ENCODE data around the gene GRK3.

The GRK3 gene

DNA sequence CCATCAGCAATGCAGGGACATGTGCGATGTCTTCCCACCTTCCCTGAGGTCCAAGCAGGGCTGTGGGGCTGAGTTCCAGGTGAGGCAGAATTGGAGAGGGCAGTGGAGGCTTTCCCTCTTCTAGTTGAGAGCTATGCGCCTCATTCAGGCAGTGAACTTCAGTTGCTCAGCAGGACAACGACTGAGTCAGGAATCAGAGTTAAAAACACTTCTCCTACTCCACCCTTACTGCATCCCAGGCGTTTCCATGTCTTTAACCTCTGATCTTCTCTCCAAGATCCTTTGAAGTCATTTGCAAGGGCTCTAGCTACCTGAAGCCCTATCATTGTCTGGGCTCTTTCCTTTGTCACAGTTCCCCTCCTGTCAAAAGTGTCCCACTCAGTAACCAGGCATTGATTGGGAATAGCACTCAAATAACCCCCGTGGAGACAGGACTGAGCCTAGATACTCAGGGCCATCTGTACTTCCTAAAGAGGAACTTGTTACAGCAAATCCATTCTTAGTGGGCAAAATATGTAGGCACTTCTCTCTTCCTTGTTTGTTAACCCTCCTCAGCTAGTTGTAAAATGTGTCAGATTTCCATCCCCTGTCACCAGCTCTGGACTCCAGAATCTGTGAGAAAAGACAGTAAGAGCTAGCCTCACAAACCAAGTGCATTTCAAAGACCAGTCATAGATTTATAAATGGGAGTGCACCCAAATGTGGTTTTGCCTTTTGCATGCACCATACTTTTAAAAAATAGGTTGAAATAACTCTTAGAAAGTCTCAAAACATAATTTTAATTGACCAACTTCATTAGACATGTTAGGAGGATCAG lies 105.0 kb downstream of the GRK3 start:
- no peak for DNase-seq

DNA sequence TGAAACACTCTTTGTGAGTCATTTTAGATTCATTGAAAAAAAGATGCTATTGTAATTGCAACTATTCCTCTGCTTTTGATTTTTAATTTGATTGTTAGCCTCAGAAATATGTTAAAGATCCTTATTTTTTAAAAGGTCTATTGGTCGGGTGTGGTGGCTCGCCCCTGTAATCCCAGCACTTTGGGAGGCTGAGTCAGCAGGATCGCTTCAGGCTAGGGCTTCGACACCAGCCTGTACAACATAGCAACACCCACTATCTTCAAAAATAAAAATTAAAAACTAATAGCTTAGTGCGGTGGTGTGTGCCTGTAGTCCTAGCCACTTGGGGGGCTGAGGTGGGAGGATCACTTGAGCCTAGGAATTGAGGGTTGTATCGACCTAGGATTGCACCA lies 105.6 kb downstream of the GRK3 start:
- no peak for DNase-seq

DNA sequence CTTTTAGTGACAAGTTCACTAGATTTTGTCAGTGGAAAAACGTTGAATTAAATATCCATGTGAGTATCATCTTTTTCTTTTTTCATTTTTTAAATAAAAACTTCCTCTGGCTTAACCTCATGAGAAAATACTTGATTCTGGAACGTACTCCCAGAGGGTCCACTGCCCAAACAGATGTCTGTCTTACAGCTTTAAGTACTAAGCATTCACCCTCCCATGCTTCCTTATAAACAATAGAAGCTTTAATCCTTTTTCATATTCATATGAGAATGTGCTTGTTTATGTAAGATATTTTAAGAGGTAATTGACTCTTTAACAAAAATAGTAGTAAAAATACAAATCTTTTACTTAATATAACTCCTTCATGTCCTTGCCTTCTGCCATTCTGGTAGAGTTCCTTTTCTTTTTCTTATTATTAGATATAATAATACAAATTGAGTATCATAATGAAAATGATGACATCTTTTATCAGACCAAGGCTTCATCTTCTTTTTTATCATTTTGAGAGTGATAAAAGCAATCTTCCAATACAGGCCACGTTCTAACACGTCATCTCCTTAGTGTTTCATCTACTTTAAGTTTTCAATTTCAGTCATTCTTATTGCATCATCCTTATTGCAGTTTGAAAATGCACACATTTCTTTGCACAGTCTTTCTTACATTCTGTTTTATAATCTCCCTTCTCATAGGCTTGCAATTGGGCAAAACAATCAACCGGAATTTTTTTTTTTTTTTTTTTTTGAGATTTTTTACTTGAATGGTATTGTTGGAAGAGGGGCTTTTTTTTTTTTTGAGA lies 108.0 kb downstream of the GRK3 start:
- DNase-seq, result peak; percentile 81

DNA sequence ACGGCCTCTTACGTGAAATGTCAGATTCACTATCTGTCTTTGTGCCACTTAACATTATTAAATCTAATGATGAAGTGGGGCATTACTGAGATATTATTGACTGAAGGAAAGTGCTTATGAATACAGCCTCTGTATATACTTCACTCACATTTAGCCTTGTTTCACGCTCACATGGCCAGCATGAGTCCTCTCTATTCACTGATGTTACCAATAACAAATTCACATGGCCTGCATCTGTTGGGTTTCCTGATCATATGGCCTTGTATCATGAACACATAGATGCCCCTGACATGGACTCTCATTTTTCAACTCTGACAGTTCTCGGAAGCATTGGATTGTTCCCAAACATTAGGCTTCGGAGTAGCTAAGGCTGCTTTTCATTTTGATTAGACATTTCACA lies 109.2 kb downstream of the GRK3 start:
- DNase-seq, result no peak

DNA sequence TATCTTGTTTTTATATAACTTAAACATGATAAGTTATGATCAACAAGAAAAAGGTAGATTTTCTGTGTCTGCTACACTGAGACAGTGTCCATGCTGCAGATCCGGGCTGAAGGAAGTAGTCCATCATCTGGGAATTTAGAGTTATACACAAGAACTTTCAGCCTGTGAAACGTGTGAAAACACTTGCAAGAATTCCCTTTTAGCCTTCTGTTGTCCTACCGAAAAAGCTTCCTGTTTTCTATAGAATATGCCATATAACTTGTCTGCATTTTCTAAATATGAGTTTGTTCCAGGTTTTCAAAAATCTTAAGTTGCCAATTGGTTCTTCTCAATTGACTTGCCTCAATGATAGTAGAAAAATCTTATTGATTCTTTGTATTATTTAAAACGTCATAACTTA lies 113.2 kb downstream of the GRK3 start:
- DNase-seq, result no peak

DNA sequence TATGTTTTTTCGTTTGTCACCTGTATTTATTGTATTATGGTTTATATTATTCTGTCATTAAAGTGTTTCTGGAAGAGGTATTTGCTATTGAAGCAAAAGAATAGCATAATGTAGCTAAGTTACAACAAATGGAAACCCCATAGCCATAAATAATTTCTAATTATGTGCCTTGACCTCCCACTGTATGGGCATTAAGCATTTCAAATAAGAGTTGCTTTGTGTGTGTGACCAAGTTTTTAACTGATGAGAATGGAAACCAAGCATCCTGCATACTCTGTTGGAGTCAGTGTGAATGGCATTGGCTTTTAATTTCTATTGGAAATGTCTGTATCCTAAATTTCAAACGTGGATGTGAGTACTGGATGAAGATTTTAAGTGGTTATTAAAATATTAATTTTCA lies 115.6 kb downstream of the GRK3 start:
- DNase-seq, result no peak

DNA sequence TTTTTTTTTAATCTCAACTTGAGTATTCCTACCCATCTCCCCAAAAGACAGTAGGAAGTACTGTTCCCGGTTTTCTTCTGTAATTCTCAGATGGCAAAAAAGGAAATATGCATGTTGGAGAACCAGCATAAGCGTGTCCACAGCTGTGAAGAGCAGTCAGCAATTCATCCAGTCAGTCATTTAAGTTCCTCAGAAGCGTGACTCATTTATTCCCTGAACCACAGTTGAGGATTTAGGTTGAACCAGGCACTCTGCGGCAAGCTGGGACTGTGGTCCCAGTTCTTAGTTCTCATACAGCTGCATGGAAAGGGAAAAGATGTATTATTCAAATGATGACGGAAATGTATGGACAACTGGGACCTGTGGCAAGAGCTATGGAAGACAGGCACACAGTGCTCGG lies 116.5 kb downstream of the GRK3 start:
- peak; percentile 50 for DNase-seq

DNA sequence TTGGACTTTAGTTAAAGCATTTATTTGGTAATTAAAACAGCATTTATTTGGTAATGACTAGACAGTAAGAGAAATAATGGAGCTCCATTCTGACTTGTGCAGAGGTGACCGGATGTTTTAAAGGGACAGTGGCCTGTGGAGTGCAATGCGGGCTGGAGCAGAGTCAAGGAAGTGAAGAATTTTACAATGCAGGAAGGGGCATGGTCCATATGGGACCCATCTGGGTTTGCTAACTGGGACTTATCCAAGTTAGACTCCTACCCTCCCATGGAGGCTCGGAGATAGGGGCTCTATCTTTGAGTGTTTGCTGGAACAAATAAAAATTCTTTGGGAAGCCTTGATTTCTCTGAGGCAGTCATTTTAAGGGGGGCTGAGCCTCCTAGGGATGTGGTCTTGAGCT lies 117.6 kb downstream of the GRK3 start:
- DNase-seq, result no peak

DNA sequence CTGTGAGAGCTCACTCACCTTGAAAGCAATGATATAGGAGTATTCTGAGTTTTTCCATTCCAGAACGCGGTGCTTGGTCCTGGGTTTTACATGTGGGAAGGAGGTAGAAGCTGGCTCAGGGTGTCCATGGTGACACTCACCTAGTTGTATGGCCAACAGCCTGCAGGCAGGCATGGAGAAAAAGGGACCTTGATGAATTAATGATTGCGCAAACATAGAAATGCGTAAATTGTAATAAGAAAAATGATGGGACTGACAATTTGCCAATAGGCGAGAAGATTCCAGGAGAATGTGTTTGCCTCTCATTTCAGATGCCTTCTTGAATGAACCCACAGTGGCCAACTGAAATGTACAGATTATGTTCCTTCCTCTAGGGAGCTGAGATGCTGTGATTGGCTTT lies 124.2 kb downstream of the GRK3 start:
- DNase-seq, result no peak

DNA sequence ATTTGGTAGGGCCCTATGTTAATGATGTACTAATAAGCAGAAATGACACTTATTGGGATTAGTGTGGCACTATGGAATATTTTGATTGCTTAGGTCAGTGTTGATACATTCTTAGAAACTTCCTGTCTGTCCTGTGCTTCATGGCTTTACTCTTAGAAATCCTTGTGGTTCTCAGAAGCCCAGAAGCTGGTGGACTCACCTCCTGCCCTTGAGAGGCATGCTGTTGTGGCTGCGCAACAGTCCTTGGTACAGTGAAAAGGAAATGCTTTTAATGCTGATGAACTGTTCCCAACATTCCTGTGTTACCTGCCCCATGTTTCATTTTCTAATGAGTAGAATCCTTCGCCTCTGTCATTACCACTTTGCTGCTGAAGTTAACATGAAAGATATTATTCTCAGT lies 125.2 kb downstream of the GRK3 start:
- DNase-seq, result no peak

DNA sequence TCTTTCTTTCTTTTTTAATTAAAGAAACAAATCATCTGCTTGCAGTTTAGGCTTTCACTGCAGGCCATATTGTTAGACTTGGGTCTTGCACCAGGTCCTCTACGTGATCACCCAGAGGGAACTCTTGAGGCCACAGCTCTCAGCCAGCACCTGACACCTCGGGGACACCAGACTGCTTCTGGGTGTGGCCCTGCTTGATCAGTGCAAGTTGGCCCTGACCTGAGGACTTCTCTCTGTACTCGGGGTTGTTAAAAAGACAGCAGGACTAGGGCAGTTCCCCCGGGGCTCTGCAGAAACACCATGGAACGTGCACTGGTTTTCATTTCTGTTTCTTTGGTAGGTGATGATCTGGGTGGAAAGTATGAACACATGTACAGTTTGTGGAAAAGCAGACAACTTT lies 126.3 kb downstream of the GRK3 start:
- no peak for DNase-seq

DNA sequence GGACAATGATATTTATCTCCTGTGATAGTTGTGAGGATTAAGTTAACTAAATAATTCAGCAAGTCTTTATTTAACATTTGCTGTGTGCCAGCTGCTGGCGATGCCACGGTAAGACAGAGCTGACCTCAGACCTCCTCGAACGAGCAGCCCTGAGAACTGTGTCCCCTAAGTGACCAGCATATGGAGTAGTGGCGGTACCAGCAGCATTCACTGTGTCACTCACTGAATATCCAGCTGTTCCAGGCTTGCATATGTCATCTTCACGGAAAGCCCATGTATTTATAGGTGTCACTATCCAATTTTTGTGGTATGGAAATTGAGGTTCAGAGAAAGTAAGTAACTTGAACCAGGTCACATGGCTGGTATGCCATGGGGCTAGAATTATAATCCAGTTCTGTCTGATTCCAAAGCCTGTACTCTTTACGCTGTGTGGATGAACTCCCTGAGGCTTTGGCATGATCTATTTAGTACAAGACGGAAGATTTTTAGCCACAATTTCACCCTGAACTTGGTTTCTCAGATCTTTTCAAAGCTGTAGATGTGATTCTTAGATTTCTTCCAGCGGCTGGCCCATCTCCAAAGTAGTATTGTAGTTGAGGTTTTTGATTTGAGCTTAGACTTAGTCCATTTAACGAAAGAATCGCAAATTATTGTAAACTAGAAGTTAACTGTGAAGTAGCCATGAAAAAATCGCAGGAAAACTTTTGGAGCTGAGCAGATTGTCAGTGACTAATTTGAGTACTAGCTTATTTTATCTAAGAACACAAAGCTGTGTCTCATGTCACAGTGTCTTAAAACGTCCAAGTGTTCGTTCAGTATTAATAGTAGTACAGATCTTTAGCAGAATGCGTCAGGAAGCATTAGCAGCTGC lies 128.2 kb downstream of the GRK3 start:
- no peak for DNase-seq

DNA sequence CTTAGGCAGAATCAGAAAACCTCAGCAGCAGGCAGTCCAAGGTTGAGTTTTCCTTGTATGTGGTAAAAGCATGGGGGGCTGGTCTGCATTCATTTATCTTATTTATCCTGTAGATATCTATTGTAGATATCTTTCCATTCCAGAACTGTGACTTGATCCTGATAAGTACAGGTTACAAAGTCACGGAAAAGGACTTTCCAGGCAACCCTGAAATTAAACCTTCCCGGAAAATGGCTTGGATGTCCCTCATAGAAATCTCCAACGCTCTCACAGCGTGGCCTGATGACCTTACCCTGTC lies 128.7 kb downstream of the GRK3 start:
- no peak for DNase-seq

DNA sequence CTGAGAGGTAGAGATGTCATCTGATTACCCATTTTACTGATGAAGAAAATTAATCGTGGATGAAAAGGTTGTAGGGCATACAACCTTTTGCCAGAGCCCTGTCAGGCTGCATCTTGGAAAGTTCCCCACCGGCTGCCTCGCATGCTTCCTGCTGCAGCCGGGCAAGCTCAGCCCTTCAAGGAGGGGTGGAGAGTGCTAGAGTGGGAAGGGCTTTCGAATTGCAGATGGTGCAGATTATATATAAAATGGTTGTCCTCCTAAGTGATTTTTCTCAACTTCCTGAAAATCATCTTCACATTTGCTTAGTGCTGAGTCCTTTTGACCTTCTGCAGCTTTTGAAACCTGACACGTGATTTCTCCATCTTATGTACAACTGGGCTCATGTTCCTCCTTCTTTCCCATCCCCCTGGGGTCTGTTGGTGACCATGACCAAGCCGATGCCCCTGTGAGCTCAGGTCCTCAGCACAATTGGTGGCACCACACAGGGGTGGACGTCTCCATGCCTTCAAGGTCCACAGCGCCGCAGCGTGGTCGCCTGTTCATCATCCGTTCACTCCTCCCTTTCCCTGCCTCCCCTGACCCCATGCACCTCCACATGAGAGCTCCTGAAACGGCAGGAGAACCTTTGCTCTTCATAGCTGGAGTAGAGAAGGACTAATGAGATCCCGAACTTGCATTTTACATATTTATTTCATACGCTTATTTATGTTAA lies 129.9 kb downstream of the GRK3 start:
- no peak for DNase-seq

DNA sequence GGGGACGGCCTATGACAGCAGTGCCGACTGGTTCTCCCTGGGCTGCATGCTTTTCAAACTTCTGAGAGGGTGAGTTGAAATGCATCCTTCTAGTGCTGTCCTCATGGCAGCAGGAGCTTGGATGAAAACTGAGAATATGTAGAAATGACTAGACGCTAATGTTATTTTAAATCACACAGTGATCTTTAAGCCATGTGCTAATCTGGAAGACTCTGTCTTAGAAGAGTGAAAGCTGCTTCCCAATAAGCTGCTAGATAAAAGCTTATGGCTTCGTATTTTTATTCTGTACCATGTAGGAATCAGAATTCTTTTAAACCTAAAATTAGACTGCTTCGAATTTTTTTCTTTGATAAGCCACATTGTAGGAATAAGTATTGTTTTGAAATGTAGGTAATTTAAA lies 130.7 kb downstream of the GRK3 start:
- no peak for DNase-seq

DNA sequence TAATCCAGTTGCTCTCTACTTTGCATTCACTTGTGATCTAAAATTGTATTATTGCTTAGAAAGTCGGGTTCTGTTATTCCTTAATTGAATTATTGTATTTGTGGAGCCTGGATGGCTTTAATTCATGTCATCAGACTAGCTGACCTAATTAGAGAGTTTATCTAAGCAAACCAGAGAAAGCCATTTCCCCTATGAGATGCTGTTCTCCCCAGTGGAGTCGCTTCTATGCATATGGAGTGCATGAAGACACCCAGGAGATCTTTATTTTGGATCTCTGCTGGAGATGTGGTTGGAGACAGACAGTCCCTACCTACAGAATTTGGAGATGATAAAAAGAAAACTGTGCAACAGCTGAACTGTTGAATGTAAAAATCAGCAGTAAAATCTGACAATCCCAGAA lies 132.3 kb downstream of the GRK3 start:
- no peak for DNase-seq

DNA sequence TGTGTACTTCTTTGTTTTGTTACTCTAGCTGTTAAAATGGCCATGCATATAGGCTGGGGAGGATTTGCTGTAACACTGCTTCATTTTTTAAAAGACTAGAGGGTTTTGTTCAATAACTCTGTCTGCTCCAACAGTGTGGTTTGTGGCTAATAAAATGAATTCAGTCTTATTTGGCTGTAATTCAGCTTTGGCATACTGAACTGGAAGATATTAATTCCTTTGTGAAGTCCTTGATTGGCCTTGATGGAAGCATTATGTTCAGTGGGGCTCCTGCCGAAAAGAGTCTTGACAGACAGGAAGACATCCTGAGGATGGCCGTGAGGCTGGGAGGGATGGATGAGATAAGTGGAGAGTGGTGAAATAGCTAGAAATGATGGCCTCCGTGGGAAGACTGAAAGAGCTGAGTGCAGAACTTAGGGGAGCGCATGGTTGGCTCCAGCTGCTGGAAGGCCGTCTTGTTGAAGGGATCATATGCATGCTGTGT lies 132.7 kb downstream of the GRK3 start:
- DNase-seq, result no peak

DNA sequence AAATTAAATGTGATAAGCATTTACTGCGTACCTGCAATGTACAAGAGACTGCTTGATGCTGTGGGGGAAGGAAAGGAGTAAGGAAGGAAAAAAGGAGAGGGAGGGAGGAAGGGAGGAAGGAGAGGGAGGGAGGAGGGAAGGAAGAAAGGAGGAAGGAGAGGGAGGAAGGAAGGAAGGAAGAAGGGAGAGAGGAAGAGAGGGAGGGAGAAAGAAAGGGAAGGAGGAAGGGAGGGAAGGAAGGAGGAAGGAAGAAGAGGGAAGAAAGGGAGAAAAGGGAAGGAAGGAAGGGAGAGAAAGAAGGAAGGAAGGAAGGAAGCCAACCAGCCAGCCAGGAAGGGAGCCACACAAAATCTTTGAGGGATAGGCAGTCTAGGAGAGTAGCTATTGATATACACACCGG lies 133.5 kb downstream of the GRK3 start:
- DNase-seq, result no peak

DNA sequence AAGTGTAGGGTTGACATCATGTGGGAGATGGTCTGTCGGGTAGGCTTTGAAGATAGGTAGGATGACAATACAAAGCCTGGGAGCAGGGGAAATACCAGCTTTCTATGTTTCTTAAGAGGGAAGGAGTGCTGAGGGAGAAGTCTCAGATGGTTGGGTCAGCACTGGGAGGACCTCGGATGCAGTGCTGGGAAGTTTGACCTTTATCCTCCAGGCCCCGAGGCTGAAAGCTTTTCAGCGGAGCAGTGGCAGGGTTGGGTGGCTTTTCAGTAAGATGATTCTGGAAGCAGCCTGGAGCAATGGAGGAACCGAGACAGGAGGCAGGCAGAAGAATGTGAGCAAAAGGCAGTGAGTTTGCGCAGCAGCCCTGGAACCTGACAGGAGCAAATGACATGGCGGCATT lies 134.0 kb downstream of the GRK3 start:
- no peak for DNase-seq

DNA sequence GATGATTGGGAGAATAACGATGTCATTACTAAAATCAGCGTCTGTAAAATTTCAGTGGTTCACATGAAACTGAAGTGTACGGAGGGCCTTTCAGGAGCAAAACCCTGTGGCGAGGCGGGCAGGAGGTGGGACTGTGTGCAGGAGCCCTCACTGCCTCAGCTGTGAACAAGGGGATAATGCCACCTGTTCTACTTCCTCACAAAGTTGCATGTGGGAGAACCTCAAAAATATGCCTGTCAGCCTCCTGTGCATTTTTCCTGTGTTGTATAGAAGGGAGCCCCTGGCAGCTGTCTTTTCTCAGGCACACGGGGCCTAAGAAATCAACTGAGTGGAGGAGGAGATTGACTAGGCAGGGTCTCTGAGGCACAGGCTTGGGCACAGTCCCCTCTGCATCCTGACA lies 134.5 kb downstream of the GRK3 start:
- DNase-seq, result no peak

DNA sequence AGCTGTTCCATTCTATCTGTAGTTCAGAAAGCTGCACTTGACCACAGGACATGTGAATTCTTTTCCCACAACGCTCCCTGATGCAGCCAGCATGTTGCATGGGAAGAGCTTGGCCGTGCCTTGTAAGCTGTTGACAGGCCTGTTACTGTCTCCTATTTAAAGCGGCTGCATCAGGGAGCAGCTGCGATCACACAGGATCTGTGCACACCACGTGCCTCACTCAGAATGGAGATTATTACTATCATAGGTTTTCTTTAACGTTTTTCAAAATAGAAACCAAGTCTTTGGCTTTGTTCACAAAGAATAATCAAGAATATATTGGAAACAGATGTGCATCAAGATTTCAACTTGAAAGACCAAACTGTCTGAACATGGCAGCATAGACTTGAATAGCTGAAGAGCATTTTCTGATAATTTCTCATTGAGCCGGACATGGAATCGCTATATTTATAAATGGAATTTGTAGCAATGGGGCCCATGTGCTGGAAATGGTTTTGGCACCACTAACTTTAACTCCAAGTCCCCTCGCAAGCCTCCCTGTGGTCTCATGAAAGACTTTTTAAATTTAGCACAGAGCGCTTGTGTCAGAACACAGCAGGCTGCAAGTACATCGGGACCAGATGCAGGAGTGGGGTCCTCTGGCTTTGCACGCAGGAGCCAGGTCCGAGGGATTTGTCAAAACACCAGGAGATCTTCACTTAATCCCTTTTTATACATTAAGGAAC lies 136.7 kb downstream of the GRK3 start:
- DNase-seq, result no peak

DNA sequence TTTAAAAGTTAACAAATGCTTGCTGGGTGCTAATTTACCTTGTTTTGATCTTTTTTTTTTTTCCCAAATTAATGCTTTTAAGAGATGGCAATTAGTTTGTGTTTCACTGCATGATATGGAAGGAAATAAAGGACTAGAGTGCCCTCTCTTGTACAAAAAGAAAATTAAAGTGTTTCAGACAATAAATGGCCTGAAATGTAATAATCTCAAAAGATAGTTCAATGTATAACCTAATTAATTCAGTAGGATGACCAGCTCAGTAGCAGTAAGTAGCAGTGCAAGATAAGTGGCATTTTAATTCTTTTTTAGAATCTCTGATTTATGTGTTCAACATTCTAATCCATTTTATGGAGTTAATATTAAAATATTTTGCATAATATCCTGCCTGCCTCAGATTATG lies 137.6 kb downstream of the GRK3 start:
- peak; percentile 24 for DNase-seq

Measured in activated CD4-positive, alpha-beta T cell treated with anti-CD3 and anti-CD28 coated beads, Interleukin-2, amount 50 U/mL, for 16 hours (primary cell).